GM08714 (cell line): ENCODE measurements around the gene CAMK2A.

Source experiments
- H3K4me3 ChIP-seq: fragments of 200-500 bp; sonication (Bioruptor generic); 2 replicates; pipeline ENCODE4 v1.5.1; 2014; ENCODE audit warnings: mild to moderate bottlenecking, low read length, inconsistent platforms
- ZNF274 ChIP-seq: IDR thresholded peaks from 2 replicates; pipeline ENCODE4 v1.6.1; 2012; ENCODE audit warnings: mild to moderate bottlenecking, low read depth, low read length

Gene CAMK2A

DNA sequence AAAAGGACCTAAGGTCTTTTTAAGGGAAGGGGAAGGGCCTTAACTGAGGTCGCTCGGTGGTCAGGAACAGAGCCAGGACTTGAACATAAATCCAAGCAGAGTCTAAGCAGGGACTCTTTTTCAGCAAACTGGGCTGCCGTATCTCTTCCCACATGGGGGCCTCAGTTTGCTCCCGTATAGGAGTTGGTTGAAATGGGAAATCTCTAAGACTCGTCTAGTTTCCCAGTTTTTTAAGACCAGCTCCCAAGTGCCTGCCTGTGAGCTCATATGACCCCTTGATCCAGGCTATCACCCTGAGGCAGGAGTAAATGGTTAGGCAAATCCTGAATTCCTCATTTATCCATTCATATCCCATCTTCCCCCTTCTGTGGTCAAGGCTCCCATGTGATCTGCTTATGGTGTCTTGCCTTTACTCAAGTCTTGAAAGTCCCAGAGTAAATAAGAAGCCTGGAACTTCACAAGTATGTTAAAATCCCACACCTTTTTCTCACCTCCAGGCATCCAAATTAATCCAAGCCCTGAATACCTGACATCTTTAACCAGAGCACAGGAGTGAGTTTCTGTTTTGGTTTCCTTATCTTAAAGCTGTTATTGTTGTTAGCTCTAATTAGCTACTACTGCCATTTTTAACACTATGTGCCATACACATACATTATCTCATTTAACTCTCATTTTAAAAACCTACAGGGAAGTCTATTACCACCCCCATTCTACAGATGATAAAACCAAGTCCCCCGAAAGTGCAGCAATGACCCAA is 10.2 kb upstream of the CAMK2A start:
- no peak for TF ChIP-seq ZNF274
- H3K4me3 ChIP-seq = no peak overlapping the region

DNA sequence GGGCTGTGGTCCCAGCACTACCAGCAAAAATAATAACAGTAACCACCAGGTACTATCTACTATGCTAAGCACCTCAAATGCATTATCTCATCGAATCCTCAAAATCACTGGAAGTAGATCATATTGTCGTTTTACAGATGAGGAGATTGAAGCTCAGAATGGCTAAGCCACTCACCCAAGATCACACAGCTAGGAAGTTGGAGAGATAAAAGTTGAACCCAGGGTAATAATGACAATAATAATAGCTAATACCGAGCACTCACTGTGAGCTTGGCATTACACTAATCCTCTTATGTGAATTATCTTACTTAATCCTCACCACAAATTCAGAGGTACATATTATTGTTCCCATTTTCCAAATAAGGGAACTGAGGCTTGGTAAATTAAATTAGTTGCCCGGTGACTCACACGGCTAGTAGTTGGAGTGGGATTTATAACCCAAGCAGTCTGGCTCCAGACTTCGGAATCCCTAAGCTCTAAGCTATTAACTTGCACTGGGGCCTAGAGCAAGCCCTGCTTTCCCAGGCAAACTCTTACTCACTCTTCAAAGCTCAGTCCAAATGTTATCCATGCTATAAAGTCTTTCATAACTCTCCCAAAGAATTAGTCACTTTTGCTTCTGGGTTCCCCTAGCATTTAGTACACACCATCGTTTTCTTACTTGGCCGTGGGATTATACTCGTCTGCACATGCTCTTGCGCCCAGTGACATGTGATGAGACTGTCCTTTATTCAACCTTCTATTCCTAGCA is 9.3 kb upstream of the CAMK2A start:
- no peak overlapping the region for H3K4me3 ChIP-seq

DNA sequence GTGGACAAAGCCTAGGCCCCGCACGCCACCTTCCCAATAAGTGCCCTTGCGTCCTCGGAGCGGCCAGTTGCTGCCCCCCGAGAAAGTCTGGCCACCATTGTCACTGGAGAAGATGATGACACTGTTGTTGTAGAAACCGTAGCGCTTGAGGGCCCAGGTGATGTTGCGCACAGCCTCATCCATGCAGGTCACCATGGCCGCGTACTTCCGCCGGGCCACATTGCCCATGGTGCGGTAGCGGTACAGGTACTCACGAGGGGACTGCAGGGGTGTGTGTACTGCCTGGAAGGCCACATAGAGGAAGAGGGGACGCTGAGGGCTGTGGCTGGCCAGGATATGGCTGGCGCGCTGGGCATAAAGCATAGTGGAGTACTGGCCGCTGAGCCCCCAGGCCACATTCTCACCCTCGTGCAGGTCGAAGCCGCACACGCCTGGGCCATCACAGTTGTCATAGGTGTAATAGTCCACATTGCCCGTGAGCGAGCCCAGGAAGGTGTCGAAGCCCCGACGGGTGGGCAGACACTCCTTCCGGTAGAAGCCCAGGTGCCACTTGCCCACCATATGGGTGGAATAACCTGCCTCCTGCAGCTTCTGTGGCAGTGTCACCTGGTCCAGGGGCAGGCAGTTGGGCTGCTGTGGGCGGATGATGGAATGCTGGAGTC is 8.5 kb upstream of the CAMK2A start:
- H3K4me3 ChIP-seq = no peak overlapping the region
- no peak for TF ChIP-seq ZNF274

More for the DNA sequence above, 9.3 kb upstream of the CAMK2A start:
- no peak for TF ChIP-seq ZNF274

GRCh38 chr5:150297236-150297890 is 7.8 kb upstream of the CAMK2A start:
- TF ChIP-seq ZNF274 = no peak
- no peak overlapping the region for H3K4me3 ChIP-seq

GRCh38 chr5:150296496-150296895 is 6.9 kb upstream of the CAMK2A start:
- no peak for TF ChIP-seq ZNF274
- H3K4me3 ChIP-seq = no peak overlapping the region

DNA sequence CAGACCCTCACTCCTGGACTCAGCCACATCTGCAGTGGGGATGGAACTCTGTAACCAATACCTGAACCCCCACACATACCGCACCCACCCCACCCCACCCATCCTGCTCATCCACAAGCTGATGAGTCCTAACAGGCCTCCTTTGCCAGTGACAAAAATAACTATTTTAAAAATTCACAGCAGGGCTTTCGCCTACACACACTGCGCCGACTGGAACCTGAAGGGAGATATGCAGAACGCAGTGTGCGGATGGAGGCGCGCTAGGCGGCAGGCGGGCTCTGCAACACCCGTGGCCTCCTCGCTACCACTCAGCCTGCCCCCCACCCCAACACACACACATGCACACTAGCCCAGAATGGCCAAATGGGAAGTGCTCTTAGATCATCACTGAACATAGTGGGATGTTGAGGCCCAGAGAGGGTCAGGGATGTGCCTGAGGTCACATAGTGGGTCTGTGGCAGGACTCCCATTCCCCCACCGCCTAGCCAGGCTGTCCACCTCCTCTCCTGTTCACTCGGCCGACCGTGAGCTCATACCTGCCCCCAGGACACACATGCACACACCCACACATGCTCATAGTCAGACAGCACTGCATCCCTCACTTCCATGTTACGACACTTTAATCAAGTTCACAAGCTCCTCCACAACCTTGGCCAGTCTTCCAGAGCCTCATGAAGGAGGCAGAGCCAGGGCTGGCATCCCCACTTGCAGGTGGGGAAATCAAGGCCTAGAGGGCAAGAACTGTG is 6.3 kb upstream of the CAMK2A start:
- no peak overlapping the region for H3K4me3 ChIP-seq
- no peak for TF ChIP-seq ZNF274

DNA sequence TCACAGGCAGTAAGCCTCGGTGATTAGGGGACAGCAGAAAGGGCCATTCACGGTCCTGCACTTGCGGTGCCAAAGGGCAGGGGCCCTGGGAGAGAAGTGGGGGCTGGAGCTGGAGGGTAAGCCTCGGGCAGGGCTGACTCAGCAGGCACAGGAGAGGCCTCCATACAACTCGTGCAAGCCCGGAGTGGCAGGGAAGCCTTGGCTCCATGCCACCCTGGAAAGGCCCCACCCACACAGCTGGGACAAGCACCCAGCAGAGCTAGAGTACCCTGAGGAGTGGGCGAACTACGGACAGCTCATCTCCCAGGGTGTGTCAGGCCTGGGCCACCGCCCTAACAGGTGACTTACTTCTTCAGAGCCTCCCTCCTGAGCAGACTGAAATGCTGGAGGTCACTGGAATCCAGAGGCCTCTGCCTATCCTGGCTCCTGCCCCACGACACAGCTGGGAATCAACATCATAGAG is 5.6 kb upstream of the CAMK2A start:
- no peak overlapping the region for H3K4me3 ChIP-seq

GRCh38 chr5:150294551-150295071 is 5.0 kb upstream of the CAMK2A start:
- no peak for TF ChIP-seq ZNF274
- H3K4me3 ChIP-seq = no peak overlapping the region

More for the DNA sequence above, 5.6 kb upstream of the CAMK2A start:
- TF ChIP-seq ZNF274 = no peak

- TF ChIP-seq ZNF274 = no peak
- H3K4me3 ChIP-seq = no peak overlapping the region
Observed at GRCh38 chr5:150293091-150293941, 3.7 kb upstream of the CAMK2A start.

DNA sequence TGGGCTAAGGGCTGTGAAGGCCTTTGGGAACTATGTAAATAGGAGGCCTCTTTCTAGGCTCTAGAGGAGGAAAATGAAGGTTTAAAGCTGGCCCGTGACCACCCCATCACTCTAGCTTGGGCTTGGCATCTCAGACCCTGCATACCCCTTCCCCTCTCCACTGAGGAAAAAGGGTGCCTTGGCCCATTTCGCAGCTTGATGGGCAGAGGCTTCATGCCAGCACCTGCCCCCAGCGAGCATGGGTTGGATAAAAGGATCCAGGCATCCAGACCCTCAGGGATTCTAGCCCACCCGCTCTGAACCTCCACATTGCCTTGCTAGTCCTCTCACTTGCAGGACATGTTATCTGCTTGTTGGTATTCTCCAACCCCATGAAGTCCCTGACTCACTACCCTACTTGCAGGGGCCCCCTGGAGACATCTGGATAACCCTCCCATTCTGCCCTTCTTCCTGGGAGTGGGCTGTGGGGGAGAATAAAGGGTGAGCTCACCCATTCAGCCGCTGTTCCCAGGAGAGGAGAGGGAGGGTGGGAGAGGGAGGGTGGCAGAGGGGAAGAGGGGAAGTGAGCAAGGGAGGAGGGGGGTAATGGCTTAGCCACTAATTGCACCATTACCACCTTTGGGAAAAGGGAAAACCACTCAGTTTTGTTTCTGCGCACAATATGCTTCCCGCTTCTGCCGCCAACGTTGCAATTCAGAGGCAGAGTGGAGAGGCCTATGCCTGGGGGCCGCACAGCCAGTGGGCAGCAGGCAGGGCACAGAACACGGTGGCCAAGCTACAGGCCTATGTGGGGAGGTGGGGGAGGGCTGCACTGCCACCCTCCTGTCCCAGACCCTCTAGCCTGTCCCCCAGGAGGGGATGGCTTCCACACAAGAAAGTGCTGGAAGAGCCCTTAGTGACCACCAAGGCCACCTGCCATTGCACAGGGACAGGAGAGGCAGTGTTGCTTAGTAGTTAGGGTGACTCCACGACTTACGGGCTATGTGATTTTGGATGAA is 2.1 kb upstream of the CAMK2A start:
- H3K4me3 ChIP-seq = no peak overlapping the region
- TF ChIP-seq ZNF274 = no peak

GRCh38 chr5:150288791-150289190 is 782 bp downstream of the CAMK2A start:
- no peak for TF ChIP-seq ZNF274

More at GRCh38 chr5:150288791-150289190, 782 bp downstream of the CAMK2A start:
- H3K4me3 ChIP-seq = no peak overlapping the region
